Upper lobe of left lung (tissue), 4 donors: ENCODE data around the gene KHDC4.

Experiments used
- EP300 ChIP-seq, 4 donors: sonication (generic); formaldehyde crosslinking; IDR thresholded peaks; one replicate each; pipeline ENCODE4 v1.5.1; 2017; ENCODE audit warnings: antibody characterized with exemption in 4 of 4, control low read depth in 2 of 4
- POLR2A ChIP-seq, 4 donors: fragments of 450-650 bp; IDR thresholded peaks; one replicate each; pipeline ENCODE4 v1.5.1; 2016 to 2017; ENCODE audit warnings: antibody characterized with exemption in 4 of 4, mild to moderate bottlenecking in 2 of 4
- POLR2AphosphoS5 ChIP-seq, 2 donors: sonication (generic); formaldehyde crosslinking; IDR thresholded peaks; one replicate each; pipeline ENCODE4 v1.5.1; 2017; ENCODE audit warnings: antibody characterized with exemption in 2 of 2
- TF ChIP-seq, protein P1 (sequence below), 6 experiments: fragments of 450-650 bp in 4 of 6; fragments of 200-600 bp in 2 of 6; sonication (generic) in 2 of 6; IDR thresholded peaks; one replicate each; pipeline ENCODE4 v1.5.1; 2016 to 2019; ENCODE audit warnings: antibody characterized with exemption in 6 of 6

DNA sequence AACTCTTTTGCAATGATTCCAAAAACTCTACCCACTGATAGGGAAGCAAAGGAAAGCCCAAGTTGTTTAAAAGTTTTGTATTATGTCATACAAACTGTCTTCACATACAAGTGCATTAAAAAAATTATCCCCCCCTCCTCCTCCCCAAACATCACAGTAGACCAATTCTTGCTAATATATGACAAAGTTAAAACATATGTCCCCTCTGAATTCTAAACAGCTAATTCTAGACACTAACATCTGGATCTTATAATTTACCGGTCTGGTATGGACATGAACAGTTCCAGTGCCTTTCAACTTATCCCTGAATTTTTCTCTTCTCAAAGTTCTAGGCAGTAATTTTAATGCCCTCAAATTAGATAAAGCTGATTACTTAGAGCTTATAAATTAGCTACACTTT, 36.5 kb downstream of the KHDC4 start:
- TF ChIP-seq, protein P1, sequence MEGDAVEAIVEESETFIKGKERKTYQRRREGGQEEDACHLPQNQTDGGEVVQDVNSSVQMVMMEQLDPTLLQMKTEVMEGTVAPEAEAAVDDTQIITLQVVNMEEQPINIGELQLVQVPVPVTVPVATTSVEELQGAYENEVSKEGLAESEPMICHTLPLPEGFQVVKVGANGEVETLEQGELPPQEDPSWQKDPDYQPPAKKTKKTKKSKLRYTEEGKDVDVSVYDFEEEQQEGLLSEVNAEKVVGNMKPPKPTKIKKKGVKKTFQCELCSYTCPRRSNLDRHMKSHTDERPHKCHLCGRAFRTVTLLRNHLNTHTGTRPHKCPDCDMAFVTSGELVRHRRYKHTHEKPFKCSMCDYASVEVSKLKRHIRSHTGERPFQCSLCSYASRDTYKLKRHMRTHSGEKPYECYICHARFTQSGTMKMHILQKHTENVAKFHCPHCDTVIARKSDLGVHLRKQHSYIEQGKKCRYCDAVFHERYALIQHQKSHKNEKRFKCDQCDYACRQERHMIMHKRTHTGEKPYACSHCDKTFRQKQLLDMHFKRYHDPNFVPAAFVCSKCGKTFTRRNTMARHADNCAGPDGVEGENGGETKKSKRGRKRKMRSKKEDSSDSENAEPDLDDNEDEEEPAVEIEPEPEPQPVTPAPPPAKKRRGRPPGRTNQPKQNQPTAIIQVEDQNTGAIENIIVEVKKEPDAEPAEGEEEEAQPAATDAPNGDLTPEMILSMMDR (IDR thresholded peaks at IDR 0.05) = no peak
- TF ChIP-seq POLR2A (IDR thresholded peaks at IDR 0.05) (no peak), POLR2AphosphoS5 (IDR thresholded peaks at IDR 0.05) (no peak), EP300 (IDR thresholded peaks at IDR 0.05) (no peak)
